ENCODE data around the gene OR2L13.

GRCh38 chr1:248114890-248115289, 19.9 kb downstream of the OR2L13 start:
- no peak for TF ChIP-seq L3MBTL2 (conservative IDR thresholded peaks at IDR 0.05)
- no peak for TF ChIP-seq BHLHE40 (IDR thresholded peaks at IDR 0.05; ENCODE audit: borderline replicate concordance)
- no peak for TF ChIP-seq HDGF (IDR thresholded peaks at IDR 0.05; ENCODE audit: borderline replicate concordance)
- no peak for TF ChIP-seq TARDBP (IDR thresholded peaks at IDR 0.05)

All from HEK293T (cell line).